Heart left ventricle (tissue), 13 donors: Measurements from ENCODE around the gene RIMS4.

ENCODE experiments used
- CTCF ChIP-seq, 12 donors: fragments of 200-600 bp; sonication (generic) in 4 of 12; IDR thresholded peaks; one replicate each; pipeline versions ENCODE4 v1.5.0 to v1.8.0; 2018 to 2022; ENCODE audit warnings: antibody characterized with exemption in 12 of 12, mild to moderate bottlenecking in 5 of 12
- POLR2A ChIP-seq, 2 donors: fragments of 450-650 bp; IDR thresholded peaks; one replicate each; pipeline ENCODE4 v1.6.1; 2017; ENCODE audit warnings: antibody characterized with exemption in 2 of 2, mild to moderate bottlenecking in 2 of 2, moderate library complexity in 2 of 2
- donor health status: ischemic (EF 13 %, LVEDD 7.1; RV severe dilation, severe dysfunction).
- donor health status: DM: no; HTN: yes; CAD: no.
- donor health status: DM: no; HTN: no; CAD: no.
- donor health status: ischemic (EF 25% LVEDD 6.9; RV normal size, moderate dysfunction).
- donor health status: ischemic (EF 25% LVEDD 5.7; RV mildly dilated, moderate dysfunction).
- donor health status: ischemic (EF 35%, LVEDD 5.7; RV mildly dilated, moderate dysfunction).
- donor health status: nonischemic (EF 11% LVEDD 7.7; RV severe dilation, severe dysfunction).
- donor health status: DM: yes; HTN: yes; CAD: no.
- donor health status: PGD.
- donor health status: ischemic (EF 29% LVEDD 5.4; RV normal size, mild dysfunction).
- donor health status: nonischemic (EF 23%, LVEDD 6.1; RV moderate dilation, normal function).

DNA sequence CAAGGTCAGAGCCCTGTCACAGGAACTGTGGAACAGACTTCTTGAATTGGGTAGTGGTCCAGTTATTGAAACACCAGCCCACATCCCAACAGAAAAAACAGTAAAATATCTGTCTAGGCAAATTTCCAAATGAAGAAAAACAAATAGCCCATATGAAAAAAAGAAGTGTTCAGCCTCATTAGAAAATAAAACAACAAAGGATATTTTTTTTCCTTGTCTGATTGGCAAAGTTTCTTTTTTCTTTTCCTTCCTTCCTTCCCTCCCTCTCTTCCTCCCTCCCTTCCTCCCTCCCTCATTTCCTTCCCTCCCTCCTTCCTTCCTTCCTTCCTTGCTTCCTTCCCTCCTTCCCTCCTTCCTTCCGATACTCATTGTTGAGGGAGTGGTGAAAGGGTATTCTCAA, 20.6 kb upstream of the RIMS4 start:
- TF ChIP-seq CTCF (IDR thresholded peaks at IDR 0.05) (no peak), POLR2A (IDR thresholded peaks at IDR 0.05) (no peak)
